Tongue (tissue), 2 donors: Measurements from ENCODE around the gene SUSD1. TPM values are rescaled to one million over a fixed set of nuclear protein-coding genes. Genes with fewer than 3 reads are reported as not detected.
A peak's percentile ranks its signal among the peaks of the same experiment; 100 is the strongest.
"Not testable (repeated sequence)": the region's sequence is repeated elsewhere in the genome, so short reads cannot be mapped to it uniquely, and the experiment has no call there.

ENCODE experiments used
- DNase-seq: peaks from one replicate; pipeline ENCODE4 v3.0.0-alpha.2; 2015
- total RNA-seq: library from RNA; depleted of rRNA; stranded (reverse); fragments of >200 nt; gene quantifications from one replicate; pipeline ENCODE4 v1.2.3, GENCODE V29; 2014

Gene SUSD1
- total RNA-seq, 1 donor from 2014 or later: 16.0 TPM

DNA sequence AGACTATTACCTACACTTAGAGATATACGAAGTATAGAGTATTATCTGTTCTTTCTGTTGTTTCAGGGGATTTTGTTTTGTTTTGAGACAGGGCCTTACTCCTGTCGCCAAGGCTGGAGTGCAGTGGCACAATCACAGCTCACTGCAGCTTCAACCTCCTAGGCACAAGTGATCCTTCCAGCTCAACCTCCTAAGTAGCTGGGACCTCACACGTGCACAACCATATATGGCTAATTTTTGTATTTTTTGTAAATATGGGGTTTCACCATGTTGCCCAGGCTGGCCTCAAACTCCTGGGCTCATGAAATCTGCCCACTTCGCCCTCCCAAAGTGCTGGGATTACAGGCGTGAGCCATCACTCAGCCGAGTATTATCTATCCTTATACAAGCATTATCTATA lies 45.9 kb downstream of the SUSD1 start:
- DNase-seq: no peak

DNA sequence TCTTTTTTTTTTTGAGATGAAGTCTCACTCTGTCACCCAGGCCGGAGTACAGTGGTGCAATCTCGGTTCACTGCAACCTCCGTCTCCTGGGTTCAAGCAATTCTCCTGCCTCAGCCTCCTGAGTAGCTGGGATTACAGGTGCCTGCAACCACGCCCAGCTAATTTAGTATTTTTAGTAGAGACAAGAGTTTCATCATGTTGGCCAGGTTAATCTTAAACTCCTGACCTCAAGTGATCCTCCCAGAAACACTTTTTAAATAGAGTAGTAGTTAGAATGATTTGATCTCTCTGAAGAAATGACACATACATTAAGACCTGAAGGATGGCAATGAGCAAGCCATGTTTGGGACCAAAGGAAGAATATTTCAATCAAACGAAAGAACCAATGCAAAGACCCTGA lies 46.7 kb downstream of the SUSD1 start:
- not testable (repeated sequence) for DNase-seq

DNA sequence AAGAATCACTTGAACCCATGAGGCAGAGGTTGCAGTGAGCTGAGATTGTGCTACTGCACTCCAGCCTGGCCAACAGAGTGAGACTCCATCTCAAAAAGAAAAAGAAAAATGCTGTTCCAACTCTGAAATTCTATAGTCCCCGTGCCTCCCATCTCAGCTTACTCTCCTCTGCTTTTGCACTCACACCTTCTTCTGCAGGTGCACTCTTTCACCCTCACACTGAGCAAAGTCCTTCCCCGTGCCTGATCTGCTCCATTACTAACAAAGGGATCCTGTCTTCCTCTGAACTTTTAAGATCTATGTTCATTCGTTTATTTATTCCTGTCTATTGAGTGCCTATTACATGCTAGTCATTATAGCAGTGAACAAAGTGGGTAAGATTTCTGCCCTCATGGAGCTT lies 47.8 kb downstream of the SUSD1 start:
- no peak for DNase-seq

DNA sequence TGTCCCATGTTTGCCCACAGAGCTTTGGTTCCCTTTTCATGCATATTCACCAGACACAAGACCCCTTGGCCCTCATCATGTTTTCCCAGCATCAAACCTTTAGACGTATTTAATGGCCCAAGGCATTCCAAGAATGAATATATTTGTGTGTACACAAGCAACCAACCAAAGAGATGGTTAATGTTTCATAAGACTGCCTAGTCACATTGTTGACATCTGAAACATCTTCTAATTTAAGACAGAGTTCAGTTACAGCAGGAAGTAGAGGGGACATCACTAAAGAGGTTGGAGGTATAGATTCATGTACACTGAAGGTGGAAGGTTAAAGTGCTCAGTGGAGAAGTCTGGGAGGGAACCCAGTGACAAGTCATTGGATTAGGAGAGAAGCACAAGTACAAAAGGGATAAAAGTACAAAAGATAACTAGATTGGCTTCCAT lies 49.1 kb downstream of the SUSD1 start:
- no peak for DNase-seq

DNA sequence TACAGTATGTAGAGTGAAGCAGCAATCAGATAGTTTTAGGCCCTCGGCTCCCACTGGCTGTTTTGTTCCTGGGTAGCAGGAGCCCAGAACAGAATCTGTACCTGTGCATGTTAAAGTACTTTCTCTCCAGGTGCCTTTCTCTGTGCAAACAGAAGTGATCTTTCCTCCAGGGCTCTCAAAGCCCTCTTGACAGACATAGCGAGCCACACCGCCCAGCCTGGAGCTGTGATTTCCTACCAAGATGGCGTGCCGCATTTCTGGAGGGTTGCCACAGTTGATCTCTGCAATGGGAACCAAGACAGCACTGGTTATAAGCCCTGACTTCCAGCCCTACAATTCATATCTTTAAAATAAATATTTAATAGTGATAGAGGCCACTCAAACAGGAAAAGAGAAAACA lies 50.9 kb downstream of the SUSD1 start:
- DNase-seq: no peak

DNA sequence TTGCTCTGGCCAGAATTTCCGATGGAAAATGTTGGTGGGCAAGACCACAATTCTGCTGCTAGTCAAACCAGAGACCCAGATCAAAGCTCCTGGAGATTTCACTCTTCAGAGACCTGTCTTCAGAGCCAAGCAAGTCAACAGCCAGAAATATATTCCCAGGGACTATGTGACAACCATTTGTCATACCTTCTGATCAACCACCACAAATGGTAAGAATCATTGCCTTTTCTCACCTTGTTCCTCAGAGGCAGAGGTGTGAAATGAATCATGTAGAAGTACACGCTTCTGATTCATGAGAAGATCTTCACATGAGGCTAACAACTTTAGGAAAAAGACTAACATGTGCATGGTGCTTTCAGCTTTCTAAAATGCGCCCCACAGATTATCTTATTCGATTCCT lies 53.5 kb downstream of the SUSD1 start:
- no peak for DNase-seq

DNA sequence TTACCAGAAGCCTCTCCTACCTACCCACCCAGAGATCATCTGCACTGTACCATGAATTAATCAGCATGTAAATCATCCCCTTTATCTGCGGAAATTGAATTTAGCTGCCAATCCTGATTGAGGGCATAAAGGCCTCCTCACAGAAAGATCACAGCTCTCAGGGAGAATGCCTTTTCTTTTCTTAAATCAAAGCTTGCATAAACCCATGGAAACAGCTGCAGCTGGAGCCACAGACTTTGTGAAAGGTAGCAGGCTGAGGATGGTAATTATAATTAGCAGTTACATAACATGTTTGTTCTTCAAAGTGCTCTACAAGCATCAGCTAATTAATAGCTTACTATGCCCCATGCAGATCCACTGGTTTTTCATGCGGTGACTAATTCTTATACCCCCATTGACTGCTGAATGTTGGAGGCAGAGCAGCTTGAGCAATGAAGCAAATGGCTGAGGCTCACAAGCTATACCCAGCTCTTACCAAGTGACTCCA lies 54.6 kb downstream of the SUSD1 start:
- peak; percentile 4 for DNase-seq

DNA sequence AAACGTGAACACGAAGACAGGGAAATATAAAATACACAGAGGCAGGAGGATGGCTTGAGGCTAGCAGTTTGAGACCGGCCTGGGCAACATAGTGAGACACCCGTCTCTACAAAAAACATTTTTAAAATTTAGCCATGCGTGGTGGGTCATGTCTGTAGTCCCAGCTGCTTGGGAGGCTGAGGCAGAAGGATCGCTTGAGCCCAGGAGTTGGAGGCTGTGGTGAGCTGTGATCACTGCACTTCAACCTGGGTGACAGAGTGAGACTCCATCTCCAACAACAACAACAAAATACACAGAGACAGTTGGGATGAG lies 55.1 kb downstream of the SUSD1 start:
- DNase-seq: no peak

DNA sequence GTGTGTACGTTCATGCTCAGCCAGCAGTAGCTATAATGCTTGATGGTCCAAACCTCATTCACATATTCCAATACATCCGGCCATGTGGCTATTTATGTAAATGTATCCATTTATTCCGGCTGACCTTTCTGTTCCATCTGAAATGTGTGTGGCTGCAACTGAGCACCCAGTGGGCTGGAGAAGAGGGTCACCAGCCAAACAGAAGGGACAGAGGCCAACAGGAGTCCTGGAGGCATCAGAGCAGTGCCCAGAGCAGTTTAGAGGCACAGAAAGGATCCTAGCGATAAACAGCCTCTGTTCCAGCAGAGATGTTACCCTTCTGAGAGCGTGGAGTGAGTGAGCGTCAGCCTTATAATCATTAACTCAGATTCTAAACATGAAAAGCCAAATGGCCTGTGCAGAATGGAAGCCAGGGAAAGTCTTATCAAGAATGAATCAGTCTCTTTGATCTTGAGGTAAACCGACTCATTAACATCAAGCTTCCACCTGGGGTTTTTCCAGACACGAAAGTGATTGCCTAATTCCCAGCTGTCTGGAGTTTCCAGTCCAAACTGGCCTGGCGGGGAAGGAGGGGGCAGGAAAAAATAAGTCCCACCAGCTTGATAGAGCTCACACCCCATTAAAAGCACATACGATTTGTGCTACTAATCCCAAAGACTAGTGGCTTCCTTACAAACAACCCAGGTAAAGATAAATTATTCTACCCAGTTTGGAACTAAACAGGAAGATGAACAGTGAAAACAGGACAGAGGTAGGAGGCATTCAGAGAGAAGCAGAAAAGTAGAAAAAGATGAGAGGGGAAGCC lies 55.7 kb downstream of the SUSD1 start:
- DNase-seq: no peak

DNA sequence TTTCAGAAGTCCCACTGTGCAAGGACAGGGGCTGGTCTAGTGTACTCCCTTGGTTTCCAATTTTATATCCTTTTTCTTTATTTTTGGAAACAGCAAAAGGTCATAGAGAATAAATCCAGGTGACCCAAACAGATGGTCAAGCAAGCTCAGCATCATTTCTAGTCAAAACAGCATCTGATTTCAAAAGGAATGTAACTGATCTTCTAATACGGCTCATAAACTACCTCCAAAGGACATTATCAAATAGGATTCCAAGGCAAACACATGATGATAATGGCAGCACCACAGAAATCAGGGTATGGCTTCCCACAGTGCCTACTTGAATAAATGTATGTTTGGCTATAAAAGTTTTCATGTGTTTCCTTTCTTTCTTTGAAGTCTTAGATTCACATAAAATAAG lies 57.1 kb downstream of the SUSD1 start:
- DNase-seq: no peak

DNA sequence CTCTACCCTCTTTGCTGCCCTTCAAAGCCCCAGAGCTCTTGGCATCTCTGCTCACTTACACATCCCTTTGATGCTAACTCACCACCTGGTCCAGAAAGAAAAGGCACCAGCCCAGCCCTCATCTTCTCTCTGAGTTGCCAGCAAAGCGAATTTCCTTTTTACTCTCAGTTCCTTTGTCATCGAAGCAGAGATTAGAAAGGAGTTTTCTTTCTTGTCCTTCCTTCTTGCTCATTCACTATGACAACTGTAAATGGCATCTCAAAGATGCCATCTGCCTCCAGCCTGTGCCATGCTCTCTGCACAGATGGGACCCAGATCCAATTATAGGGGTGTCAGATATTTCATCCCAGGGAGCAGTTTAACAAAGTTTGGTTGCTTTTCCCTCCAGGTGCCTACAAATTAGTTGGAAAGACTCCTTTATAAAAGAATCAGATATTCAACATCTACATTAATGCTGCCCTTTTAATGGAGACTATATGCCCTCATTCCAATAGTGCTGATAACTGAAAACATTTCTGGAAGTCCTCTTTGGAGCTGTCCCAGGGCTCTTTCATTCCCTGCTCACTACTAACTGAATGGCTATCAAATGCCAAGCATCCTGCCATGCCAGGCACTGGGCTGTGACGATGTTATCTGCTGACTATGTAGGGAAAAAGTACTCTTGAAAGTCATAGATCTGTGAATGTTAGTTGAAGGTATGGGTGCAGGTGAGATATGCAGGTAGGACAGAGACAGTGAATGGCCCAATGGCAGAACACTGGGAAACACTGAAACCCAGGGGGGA lies 58.9 kb downstream of the SUSD1 start:
- DNase-seq: no peak

DNA sequence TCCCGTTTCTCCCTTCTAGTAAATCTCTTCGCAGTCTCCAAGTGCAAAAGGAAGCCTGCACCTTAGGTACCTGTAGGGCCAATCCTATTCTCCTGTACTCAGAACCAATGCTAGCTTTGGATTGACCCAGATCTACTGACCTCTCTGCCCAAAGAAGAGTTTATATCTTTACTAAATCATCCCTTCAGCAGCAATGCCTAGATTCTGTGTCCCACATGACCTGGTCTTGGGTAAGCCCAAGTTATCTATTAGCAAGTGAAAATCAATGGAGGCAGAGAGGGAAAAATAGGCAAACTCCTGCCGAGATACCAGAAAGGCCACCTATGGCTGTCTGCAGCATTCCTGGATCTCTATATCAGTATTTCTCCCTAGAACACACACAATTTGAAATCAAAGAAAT lies 60.0 kb downstream of the SUSD1 start:
- DNase-seq: no peak

DNA sequence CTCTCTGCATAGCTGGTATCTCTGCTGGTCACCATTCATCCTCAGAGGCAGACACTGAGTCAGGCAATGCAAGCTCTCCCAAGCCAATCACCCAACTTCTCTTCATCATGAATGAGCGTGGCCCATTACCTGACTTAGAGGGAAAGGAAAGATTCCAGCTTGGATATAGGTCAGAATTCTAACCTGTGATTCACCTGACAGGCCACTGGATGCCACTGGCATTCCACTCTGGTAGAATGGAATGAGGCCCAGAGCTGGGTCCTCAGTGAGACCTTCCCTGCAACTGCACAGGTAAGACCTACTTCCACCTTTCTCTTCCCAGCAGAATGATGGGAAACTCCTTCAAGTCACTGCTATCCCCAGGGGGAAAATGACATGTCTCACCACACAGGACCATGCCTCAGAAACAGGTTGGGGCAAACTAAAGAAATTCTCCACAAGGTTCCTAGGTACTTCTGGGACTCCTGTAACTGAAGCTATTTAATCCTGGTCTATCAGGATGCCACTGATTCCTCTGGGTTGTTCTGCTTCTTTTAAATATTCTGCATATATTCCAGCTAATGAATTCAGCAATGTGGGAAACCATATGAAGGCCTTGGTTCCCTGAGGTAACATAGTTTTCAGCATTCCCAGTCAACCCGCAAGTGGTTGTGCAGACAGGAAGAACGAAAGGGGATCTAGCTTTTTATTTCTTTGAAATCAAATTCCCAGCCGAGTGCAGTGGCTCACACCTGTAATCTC lies 62.0 kb downstream of the SUSD1 start:
- DNase-seq: peak; percentile 20

DNA sequence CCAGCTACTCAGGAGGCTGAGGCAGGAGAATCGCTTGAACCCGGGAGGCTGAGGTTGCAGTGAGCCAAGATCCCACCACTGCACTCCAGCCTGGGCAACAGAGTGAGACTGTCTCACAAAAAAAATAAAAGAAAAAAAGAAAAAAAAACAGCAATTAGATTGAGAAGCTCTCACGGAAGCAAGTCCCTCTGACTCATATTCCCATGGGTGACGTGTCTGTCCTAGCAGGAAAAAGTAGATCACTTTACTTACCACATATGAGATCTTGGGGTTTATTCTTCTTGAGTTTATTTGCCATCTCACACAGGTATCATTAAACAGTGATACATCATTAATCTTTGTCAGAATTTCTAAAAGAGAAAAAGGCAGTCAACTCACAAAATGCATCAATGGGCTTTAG lies 62.6 kb downstream of the SUSD1 start:
- no peak for DNase-seq

DNA sequence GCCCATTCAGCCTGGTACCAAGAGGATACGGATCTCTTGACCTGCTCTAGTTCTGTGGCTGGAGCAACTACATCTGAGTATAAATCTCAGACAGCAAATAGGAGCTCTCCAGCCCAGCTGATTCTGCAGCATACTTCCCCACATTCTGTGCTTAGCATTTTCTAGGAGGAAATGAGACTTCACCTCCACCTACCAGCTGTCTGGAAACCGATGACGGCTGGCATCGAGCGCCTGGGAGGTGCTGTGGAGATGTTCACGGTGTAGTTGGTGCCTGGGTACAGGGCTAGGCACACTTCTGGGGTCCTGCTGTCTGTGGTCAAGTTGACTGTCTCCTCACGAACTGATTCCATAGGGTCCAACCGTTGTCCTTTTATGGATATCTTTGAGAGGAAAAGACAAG lies 63.6 kb downstream of the SUSD1 start:
- DNase-seq: no peak

DNA sequence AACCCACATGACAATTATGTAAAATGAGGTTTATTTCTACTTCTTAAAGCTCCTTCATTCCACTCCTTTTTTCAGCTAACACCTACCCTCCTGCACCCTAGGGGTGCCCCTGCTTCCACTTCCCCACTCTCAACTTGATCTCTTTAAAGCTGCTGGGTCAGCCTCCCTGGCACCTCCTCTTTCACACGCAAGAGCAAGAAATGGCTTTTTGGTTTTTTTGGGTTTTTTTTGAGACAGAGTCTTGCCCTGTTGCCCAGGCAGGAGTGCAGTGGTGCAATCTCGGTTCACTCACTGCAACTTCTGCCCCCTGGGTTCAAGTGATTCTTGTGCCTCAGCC lies 64.4 kb downstream of the SUSD1 start:
- DNase-seq: no peak

DNA sequence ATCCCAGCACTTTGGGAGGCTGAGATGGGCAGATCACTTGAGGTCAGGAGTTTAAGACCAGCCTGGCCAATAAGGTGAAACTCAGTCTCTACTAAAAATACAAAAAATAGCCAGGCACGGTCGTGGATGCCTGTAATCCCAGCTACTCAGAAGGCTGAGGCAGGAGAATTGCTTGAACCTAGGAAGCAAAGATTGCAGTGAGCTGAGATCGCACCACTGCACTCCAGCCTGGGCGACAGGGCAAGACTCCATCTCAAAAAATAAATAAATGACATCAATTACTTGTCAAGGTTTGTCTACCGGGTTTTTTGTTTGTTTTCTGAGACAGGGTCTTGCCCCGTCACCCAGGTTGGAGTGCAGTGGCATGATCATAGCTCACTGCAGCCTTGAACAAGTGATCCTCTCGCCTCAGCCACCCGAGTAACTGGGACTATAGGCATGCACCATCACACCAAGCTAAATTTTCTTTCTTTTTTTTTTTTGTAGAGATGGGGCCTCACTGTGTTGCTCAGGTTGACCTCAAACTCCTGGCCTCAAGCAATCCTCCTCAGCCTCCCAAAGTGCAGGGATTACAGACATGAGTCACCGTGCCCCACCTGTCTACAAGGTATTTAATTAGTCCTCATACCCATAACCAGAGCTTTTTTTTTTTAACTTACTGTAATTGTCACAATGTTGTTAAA lies 64.9 kb downstream of the SUSD1 start:
- no peak for DNase-seq

DNA sequence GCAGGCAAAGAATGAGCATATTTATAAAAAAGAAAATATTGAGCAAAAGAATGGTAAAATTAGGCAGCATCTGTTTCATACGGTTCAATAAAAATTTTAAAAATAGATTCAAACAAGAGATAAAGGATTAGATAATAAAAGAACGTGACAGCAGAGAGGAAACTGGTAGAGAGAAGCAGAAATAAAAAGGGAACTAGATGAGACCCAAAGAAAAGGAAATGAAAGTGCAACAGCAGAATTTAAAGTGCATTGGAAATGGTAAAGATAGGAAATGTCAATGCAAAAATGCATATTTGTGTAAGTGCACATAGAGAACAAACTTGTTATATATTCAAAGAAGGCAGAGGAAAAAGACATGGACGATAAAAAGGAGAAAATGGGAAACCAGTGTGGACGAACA lies 70.2 kb downstream of the SUSD1 start:
- DNase-seq: no peak

DNA sequence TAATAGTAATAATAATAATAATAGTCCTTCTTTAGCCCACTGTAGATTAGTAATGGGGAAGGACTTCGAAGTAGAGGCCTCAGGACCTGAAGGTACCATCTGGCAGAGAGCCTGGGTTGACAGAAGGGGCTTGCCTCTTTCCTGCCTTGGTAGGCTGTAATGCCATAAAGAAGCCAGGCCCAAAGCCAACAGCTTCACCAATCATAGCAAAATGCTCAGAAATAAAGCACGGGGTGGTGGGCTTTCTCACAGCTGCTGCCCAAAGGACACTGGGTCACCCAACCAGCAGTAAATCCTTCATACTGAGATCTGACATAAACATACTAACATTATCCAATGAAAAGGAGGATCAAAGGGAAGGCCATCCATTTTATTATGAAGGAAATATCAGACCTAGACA lies 70.7 kb downstream of the SUSD1 start:
- DNase-seq: no peak

DNA sequence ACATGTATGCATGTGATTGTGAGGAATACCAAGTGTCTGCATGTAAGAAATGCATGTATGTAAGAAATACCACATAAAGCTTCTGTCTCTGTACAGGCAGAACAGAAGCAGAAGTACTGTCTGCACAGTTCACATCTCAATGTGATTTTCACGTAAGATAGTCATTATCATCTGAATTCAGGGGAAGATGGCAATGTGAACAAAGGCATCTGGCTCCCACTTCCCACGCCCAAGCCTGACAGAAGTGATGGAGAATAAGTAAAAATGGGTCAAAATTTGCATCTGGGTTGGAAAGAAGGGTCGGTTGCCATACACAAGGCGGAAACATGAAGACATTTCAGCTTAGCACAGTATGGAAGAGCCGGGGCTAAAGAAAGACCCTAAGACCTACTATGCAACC lies 71.7 kb downstream of the SUSD1 start:
- DNase-seq: no peak

DNA sequence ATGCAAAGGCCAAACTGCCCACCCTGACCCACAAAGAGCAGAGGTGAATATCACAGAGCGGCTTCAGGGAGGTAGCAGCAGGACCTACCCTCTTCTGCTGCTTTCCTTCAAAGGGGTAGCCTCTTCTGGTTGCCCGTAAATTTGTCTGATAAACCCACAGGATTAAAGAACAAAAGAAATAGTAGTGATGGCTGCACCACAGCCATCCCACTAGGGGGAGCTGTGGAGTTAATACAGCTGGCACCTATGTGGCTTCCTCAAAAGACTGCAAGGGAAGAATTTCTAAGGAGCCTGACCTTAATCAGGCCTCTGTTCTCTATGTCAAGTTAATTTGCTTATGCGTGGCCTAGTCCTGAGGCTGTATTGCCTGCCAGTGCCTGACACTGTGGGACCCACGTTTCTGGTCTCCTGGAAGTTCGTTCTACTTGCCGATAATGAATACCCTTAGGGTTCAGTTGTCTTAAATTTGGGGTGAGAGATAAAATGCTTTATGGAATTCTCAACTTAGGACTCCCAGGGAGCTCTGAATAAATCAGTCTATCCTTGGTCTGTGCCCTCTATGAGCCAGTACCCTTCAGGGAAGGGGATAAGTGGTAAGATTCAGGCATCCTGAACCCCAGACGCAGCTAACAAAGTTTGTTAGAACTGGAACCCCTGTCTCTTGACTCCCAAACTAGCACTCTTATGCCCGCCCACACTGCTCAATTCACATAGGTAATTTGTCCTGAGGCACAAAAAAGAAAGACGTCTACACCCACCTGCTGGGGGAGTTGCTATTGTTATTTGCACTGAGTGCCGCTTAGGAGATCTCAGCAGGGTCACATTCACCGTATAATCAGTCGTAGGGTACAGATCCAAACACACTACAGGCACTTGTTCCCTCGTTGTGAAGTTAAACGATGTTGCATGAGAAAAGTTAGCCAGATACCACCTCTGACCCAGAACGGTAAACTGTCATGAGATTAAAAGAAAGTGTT lies 77.1 kb downstream of the SUSD1 start:
- DNase-seq: peak; percentile 86
